GM12878 (cell line): Measurements from ENCODE around the gene ULK4. TPM values are rescaled to one million over a fixed set of nuclear protein-coding genes. Genes with fewer than 3 reads are reported as not detected.

Source experiments
- ATAC-seq: fragments of 200-7000 bp; cut with Tn5 transposase; 3 replicates; pipeline ENCODE4 v1.9.1; 2020; ENCODE audit warnings: mild to moderate bottlenecking, moderate library complexity
- BruUV-seq: library from RNA; stranded (reverse); fragments of 400-500 nt; replicated peaks from 2 replicates; lab custom pipeline; 2021; lab: Mats Ljungman, UMichigan
- CTCF ChIA-PET: fragments of 300-600 bp; sonication (Branson Sonifier 250); formaldehyde crosslinking; extraction: SDS; loops from one replicate; lab custom pipeline; 2021; ENCODE audit warnings: inconsistent platforms; lab: Yijun Ruan, JAX
- POLR2A ChIA-PET: fragments of 350-600 bp; formaldehyde crosslinking; extraction: SDS; loops from one replicate; lab custom pipeline; 2021; ENCODE audit warnings: inconsistent platforms; lab: Charles Lee
- RAD21 ChIA-PET: fragments of 300-600 bp; sonication (Branson Sonifier 250); formaldehyde crosslinking; loops from one replicate; lab custom pipeline; 2023; ENCODE audit warnings: antibody characterized with exemption; ENCODE audit not compliant: unreplicated experiment; lab: Charles Lee
- SMC1A ChIA-PET: fragments of 300-600 bp; sonication (Branson Sonifier 250); formaldehyde crosslinking; loops from one replicate; lab custom pipeline; 2023; ENCODE audit not compliant: unreplicated experiment, uncharacterized antibody; lab: Charles Lee
- DNase-seq: peaks from one replicate; pipeline ENCODE4 v3.0.0-alpha.2; 2011; ENCODE audit warnings: low read depth, low spot score
- FAIRE-seq: peaks from 3 replicates; lab custom pipeline; 2011; peaks lifted over from hg19 to GRCh38; lab: Jason Lieb, UNC
- H2AFZ ChIP-seq: 2 replicates; pipeline ENCODE4 v1.6.0; 2011; ENCODE audit warnings: low read depth, low read length, control low read depth; ENCODE audit not compliant: control insufficient read depth
- H3K27ac ChIP-seq: 2 replicates; pipeline ENCODE4 v1.5.1; 2011; ENCODE audit warnings: control low read depth; ENCODE audit not compliant: control insufficient read depth, insufficient read depth
- H3K27me3 ChIP-seq, 2 experiments: replicated peaks in 1 of 2; 2 replicates each; pipeline versions ENCODE4 v1.6.0 to v1.6.1; 2011; ENCODE audit warnings: low read length in 1 of 2; ENCODE audit not compliant: control insufficient read depth in 2 of 2, insufficient read depth in 2 of 2
- H3K36me3 ChIP-seq, 2 experiments: 2 replicates each; pipeline ENCODE4 v1.5.1; 2011; ENCODE audit warnings: low read length in 1 of 2; ENCODE audit not compliant: control insufficient read depth in 2 of 2, insufficient read depth in 2 of 2
- H3K4me1 ChIP-seq: 2 replicates; pipeline ENCODE4 v1.6.1; 2011; ENCODE audit warnings: mild to moderate bottlenecking, low read length, moderate library complexity, mixed read lengths; ENCODE audit not compliant: control insufficient read depth, insufficient read depth
- H3K4me2 ChIP-seq: 2 replicates; pipeline ENCODE4 v1.6.0; 2011; ENCODE audit warnings: control low read depth; ENCODE audit not compliant: control insufficient read depth, insufficient read depth
- H3K4me3 ChIP-seq: fragments of 200-600 bp; sonication (generic); 2 replicates; pipeline ENCODE4 v1.5.1; 2016
- H3K79me2 ChIP-seq: 2 replicates; pipeline ENCODE4 v1.6.0; 2011; ENCODE audit warnings: low read length; ENCODE audit not compliant: control insufficient read depth, insufficient read depth
- H3K9ac ChIP-seq: 2 replicates; pipeline ENCODE4 v1.8.0; 2011; ENCODE audit warnings: low read length, control low read depth, mixed read lengths; ENCODE audit not compliant: control insufficient read depth, insufficient read depth
- H3K9me3 ChIP-seq: replicated peaks from 3 replicates; pipeline ENCODE4 v1.5.1; 2011; ENCODE audit warnings: mild to moderate bottlenecking, low read length; ENCODE audit not compliant: control insufficient read depth, insufficient read depth
- H4K20me1 ChIP-seq: 2 replicates; pipeline ENCODE4 v1.6.0; 2011; ENCODE audit not compliant: control insufficient read depth, insufficient read depth
- CEBPZ ChIP-seq: fragments of 150-350 bp; IDR thresholded peaks from 2 replicates; pipeline ENCODE4 v1.6.1; 2016; ENCODE audit warnings: low read depth, low read length
- CHD4 ChIP-seq: fragments of 200-600 bp; sonication (generic); IDR thresholded peaks from 2 replicates; pipeline ENCODE4 v1.6.1; 2016; ENCODE audit warnings: mild to moderate bottlenecking
- IKZF2 ChIP-seq, 2 experiments: fragments of 450-650 bp; IDR thresholded peaks; 2 replicates each; pipeline ENCODE4 v1.6.1; 2017; ENCODE audit warnings: mild to moderate bottlenecking in 2 of 2, moderate library complexity in 2 of 2
- PRDM15 ChIP-seq: fragments of 450-650 bp; formaldehyde crosslinking; IDR thresholded peaks from 2 replicates; pipeline ENCODE4 v1.4.0; 2020; ENCODE audit warnings: mild to moderate bottlenecking, moderate library complexity
- SIX5 ChIP-seq: IDR thresholded peaks from 2 replicates; pipeline ENCODE4 v1.6.1; 2011; ENCODE audit warnings: mild to moderate bottlenecking, low read depth, low read length, moderate library complexity; ENCODE audit not compliant: severe bottlenecking
- WGBS: methylation state at CpG from one replicate; pipeline ENCODE4 v1.1.6; 2016; ENCODE audit warnings: low lambda C conversion rate; ENCODE audit not compliant: insufficient replicate concordance, insufficient coverage; ENCODE audit errors: missing lambda C conversion rate; 5-methylcytosine and 5-hydroxymethylcytosine counted together
- in situ Hi-C: fragments of 300-500 bp; cut with MboI; formaldehyde crosslinking; loops from 9 replicates; pipeline ENCODE4 v1.14.3; 2018; ENCODE audit warnings: mixed read lengths
- intact Hi-C: fragments of 100-400 bp; cut with micrococcal nuclease; formaldehyde crosslinking; loops from one replicate; pipeline ENCODE4 v1.14.2; 2022; ENCODE audit not compliant: unreplicated experiment
- polyA plus RNA-seq, 11 experiments: library from polyadenylated mRNA; depleted of rRNA in 4 of 11; unstranded in 6 of 11; stranded (reverse) in 5 of 11; fragments of >200 nt; fragmentation: Nextera tagmentation in 4 of 11; fragmentation: Illumina TruSeq in 1 of 11; extraction: Ambion mirVana in 4 of 11; extraction: Trizol in 1 of 11; gene quantifications; 1 replicate in 1 of 11; 2 replicates in 10 of 11; pipeline versions ENCODE4 v1.2.1 to v1.2.3, GENCODE V29; 2011 to 2016; ENCODE audit warnings: inconsistent platforms in 2 of 11, missing spikeins in 2 of 11, low read depth in 1 of 11
- total RNA-seq, 4 experiments: library from RNA; depleted of rRNA in 3 of 4; stranded (reverse); fragments of >200 nt in 3 of 4; fragmentation: Illumina TruSeq in 1 of 4; extraction: Trizol in 1 of 4; gene quantifications; 2 replicates each; pipeline versions ENCODE4 v1.2.1 to v1.2.3, GENCODE V29; 2013 to 2021

ULK4 gene
- total and polyA plus RNA-seq, 10 of the 15 experiments (the other 5 are each of a cell fraction or from before 2014, with no cell fraction given): 3.5 to 7.6 (median 6.3) TPM

DNA sequence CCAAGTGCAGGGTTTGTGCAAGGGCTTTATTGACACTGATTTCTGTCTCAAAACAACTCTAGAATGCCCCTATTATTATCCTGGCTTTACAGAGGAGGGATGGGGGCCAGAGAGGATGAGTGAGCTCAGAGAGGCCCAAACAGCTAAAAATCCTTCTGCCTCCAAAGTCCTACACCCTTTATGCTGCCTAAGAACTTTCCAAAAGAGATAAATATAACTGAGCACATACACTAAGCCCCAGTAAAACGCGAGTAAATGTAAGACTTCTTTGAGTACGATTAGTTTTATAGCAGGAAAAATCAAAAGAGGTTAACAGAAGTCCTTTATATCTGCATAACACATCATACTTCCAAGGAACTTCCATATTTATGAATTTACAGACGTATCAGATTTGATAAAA lies 613.5 kb downstream of the ULK4 start:
- no TSS peak for BruUV-seq
- Histone ChIP-seq H3K9me3 (no peaks in the 10 kb centered on the region), H3K27me3 (no peaks in the 10 kb centered on the region; a peak in 1 of 4 replicates), H3K4me2 (no peak overlapping the region), H4K20me1 (no peaks in the 10 kb centered on the region), H2AFZ (no peak overlapping the region), H3K36me3 (no peaks in the 10 kb centered on the region), H3K4me3 (no peak overlapping the region), H3K79me2 (no peaks in the 10 kb centered on the region), H3K4me1 (no peaks in the 10 kb centered on the region), H3K27ac (no peak overlapping the region), H3K9ac (no peak overlapping the region)
- 39% methylated on average over 4 of the region's 4 CpGs for WGBS
- ChIA-PET POLR2A (no interaction called here), RAD21 (no interaction called here), SMC1A (no interaction called here), CTCF (interaction anchor here (1.0 kb wide), 1 partner anchor 12 kb away, joined by 4 read pairs; no protein-coding TSS in a partner anchor)
- no peak for DNase-seq
- no peak for ATAC-seq
- in situ Hi-C loops (no loop called here), intact Hi-C loops (no loop called here)
- no peak for FAIRE-seq
- TF ChIP-seq SIX5: no peak

- intact Hi-C loops (no loop called here), in situ Hi-C loops (no loop called here)
- Histone ChIP-seq H2AFZ (no peak overlapping the region), H3K27ac (no peak overlapping the region), H3K9me3 (no peaks in the 10 kb centered on the region), H4K20me1 (no peaks in the 10 kb centered on the region), H3K27me3 (no peaks in the 10 kb centered on the region; a peak in 1 of 4 replicates), H3K36me3 (no peaks in the 10 kb centered on the region), H3K4me3 (no peak overlapping the region), H3K79me2 (no peaks in the 10 kb centered on the region), H3K4me2 (no peak overlapping the region), H3K4me1 (no peaks in the 10 kb centered on the region), H3K9ac (no peak overlapping the region)
- no peak for FAIRE-seq
- 60% methylated on average over 4 of the region's 4 CpGs for WGBS
- POLR2A ChIA-PET: no interaction called here
- TF ChIP-seq CEBPZ (no peak), IKZF2 (IDR thresholded peaks at IDR 0.05) (no peak), CHD4 (no peak), PRDM15 (CRISPR knock-in tag) (no peak)
- SMC1A ChIA-PET: no interaction called here
- no peak for ATAC-seq
- BruUV-seq: no TSS peak
- RAD21 ChIA-PET: no interaction called here
- CTCF ChIA-PET: no interaction called here
- DNase-seq: no peak
Observed at GRCh38 chr3:41346698-41347270, 615.1 kb downstream of the ULK4 start.
